GM19023 (cell line): ENCODE measurements around the gene HAO2.
"Not testable (repeated sequence)": the region's sequence is repeated elsewhere in the genome, so short reads cannot be mapped to it uniquely, and the experiment has no call there.

Experiments used
- ATAC-seq: cut with Tn5 transposase; IDR thresholded peaks from one replicate; pipeline ENCODE4 v1.9.1; 2021; ENCODE audit warnings: mild to moderate bottlenecking, moderate library complexity; ENCODE audit not compliant: unreplicated experiment

HAO2 gene

DNA sequence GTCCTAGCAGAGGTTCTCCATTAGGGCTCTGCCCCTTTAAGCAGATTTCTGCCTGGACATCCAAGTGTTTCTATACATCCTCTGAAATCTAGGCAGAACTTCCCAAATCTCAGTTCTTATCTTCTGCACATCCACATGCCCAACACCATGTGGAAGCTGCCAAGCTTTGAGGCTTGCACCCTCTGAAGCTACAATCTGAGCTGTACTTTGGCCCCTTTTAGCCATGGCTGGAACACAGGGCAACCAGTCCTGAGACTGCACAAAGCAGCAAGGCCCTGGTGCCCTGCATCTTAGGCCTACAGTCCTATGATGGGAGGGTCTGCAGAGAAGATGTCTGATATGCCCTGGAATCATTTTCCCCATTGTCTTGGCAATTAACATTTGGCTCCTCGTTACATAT lies 8.0 kb downstream of the HAO2 start:
- ATAC-seq, result no peak

DNA sequence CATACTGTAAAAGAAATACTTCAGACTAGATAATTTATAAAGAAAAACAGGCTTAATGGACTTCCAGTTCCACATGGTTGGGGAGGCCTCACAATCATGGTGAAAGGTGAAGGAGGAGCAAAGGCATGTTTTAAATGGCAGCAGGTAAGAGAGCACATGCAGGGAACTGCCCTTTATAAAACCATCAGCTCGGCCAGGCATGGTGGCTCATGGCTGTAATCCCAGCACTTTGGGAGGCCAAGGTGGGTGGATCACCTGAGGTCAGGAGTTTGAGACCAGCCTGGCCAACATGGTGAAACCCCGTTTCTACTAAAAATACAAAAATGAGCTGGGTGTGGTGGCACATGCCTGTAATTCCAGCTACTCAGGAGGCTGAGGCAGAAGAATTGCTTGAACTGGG lies 9.0 kb downstream of the HAO2 start:
- not testable (repeated sequence) for ATAC-seq

DNA sequence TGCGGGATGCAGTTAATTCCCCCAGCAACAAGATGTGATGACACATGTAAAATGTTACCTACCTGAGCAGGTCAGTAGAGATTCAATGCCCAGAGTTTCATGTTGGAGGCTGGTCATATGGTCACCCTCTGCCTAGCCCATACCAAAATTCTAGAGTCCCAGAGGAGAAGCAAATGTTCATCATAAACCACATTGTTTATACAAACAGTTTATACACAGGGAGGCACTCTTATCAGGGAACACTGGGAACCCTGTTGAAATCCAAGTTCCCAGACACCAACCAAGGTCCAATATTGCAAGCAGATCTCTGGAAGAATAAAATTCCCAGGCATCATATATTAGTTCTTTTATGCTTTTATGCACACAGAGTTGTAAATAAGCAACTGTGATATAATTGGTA lies 10.5 kb downstream of the HAO2 start:
- no peak for ATAC-seq

DNA sequence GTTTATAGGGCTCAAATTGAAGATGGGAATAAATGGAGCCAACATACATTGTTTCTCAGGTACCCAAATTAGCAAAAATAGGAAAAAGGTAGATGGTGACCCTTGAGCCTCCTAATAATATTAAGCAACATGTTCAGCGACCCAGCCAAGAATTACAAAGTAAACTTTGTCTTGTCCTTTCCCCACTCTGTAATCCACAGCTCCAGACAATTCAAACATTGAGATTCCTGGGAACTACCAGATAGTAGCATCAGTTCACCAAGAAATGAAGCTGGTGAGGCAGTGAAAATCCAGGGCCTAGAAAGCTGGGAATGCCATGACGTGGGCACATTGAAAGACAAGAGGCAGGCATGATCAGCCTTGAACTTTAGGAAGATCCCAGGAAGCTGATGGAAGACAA lies 11.7 kb downstream of the HAO2 start:
- no peak for ATAC-seq

DNA sequence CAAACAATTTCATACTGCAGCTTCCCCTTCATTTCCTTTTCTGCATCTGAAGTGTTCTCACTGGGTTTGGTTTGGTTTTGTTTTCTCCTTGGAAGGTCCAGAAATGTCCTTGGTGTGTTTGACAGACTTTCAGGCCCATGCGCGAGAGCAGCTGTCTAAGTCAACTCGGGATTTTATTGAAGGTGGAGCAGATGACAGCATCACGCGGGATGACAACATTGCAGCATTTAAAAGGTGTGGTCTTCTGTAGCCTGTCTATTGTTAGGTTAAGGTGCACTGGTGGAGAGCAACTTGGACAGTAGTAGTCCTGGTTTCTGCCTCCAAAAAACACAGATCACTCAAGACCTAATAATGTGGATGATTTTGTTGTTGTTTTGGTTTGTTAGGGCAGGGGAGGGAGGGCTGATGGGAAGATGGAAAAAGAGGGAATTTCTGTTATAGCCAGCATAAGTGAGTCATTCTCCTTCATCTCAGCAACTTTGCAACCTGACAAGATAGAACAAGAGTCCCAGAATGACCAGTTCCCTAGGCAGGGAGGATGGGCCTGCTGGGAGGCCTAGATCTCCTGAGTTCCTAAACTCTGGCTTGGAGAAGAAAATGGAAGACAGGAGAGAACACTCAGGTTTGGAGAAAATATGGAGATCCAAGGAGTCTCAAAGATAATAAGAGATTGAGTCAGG lies 12.5 kb downstream of the HAO2 start:
- no peak for ATAC-seq

DNA sequence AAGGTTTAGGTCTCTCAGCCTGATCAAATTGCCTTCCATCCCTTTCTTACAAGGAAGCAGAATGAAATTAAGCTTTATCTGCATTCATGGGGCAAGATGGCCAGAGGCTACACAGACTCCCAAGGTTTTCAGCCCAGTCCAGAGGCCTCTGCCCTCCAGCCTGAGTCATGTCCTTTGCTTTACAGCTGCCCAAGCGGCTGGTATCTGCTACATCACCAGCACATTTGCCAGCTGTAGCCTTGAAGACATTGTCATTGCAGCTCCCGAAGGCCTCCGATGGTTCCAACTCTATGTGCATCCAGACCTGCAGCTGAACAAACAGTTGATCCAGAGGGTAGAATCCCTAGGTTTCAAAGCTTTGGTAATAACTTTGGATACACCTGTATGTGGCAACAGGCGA lies 16.0 kb downstream of the HAO2 start:
- ATAC-seq, result no peak

DNA sequence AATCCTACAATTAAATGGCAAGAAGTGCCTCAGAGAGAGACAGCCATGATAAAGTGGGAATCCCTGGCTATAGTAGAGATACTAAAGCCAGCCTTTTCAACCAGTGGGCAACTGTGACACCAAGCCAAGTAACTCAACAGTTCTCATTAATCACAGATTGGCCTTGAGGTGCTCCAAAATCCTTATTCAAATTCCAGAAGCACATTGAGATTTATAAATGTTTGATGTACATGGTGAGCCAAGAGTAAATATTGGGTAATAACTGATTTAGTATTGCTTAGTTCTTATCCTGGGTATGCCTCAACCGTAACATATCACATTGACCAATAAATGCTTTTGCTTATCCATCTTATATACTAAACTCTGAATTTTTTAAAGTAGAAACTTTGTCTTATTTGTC lies 17.1 kb downstream of the HAO2 start:
- ATAC-seq, result no peak

DNA sequence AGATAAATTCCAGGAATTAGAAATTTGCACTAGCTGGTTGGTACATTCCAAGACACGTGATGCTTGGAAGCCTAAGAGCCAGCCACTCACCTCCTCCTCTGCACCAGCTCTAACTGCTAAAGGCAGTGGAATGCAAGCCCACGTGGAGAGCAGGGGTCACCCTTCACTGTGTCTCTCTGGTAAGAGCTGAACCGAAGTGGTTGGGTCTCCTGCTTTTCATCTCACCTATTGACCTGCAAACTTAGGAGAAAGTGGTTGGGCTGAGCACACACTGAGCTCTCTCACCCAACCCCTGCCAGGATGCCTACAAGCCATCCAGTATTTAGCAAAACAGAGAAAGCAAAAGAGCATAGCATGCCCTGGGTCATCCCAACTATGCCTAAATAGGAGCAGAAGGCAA lies 19.3 kb downstream of the HAO2 start:
- ATAC-seq, result no peak

DNA sequence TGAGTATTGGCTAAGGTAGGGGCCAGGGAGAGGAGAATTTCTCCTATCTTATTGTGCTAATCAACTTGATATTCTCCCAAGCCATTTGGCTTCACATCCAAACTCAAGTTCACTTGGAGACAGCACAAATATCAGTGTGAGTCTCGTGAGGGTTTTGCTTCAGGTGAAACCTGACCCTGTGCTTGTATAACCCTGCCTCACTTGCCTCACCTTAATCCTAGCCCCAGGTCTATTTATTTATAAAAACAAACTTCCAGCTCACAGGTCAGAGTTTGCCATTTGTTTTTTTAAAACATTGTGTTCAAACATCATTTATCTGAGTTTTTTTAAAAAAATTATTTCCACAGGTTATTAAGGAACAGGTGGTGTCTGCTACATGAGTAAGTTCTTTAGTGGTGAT lies 19.9 kb downstream of the HAO2 start:
- no peak for ATAC-seq

DNA sequence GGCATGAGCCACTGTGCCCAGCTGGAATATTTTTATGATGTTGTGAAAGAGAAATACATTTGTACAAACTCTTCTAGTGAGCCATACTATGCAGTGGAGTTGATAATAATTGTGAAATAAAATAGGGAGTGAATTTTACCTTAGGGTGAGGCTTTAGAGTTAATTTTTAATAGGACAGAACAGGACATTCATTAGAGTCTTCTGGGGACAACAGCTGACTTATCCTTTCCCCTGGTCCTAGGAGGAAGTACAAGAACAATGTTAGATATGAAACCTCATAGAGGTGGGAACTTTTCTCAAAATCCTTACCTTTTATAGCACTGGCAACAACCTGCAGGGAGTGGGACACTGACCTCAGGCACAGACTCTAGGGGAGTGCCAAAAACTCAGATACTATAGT lies 21.9 kb downstream of the HAO2 start:
- ATAC-seq, result no peak

DNA sequence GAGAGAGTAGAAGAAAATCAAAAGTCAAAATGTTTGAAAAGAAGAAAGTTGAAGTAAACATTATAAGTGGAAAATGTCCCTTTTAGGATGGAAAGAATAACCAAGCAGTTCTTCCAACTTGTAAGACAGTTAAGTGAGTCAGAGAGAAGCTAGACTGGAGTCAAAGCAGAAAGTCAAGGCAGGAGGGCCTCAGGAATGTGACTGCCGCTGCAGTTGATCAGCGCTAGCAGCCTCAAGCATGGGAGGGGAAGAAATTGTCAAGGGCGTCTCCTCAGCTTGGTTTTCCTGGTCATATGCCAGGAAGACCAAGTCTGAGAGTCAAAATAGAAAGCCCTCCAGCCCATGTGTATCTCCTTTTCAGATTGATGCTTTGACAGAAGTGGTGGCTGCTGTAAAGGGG lies 23.2 kb downstream of the HAO2 start:
- no peak for ATAC-seq

DNA sequence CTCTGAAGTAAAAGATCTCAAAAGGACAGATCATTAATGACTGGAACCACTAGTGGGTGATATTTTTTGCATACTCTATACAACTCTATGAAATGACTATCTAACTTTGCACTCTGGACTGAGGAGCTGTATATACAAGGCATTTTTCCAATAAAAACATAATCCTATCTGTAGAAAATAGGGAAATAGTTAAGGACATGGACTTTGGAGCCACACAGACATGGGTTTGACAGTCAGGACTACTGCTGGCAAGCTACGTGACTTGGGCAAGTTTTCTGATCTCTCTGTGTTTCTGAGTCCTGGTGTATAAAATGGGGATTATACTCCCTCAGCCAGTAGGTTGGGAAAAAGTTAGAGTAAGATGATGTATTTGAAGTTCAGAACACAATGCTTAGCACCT lies 25.5 kb downstream of the HAO2 start:
- no peak for ATAC-seq

DNA sequence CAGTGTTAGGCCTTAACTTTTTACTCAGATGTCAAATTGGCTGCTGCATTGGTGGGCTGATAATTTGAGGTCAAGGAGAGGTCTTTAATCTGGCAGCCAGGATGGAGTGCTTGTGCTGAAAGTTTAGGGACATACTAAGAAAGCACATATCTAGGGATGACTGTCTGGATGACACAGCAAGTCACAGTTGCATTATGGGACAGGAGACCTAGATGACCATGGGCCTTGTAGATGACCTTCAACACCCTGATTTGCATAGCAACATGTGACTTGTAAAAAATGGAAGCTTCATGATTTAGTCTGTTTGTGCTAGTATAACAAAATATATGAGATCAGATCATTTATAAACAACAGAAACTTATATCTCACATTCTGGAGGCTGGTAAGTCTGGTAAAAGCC lies 28.4 kb downstream of the HAO2 start:
- no peak for ATAC-seq

DNA sequence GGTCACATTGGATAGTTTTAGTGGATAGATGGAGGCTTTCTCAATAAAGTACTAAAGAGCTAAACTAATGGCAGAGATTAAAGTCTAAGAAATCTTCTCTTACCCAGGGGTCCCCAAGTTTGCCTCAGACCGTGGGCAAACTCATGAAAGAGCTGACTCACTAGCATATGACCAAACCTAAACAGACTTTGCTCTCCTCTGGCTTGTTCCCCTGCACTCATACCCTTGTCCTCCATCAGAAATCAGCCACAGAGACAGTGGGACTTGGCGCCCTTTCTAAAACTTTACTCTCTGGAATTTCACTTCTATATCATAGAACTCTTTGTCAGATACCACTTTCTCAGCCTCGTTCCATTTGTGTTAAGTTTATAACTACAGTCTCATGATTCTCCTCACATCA lies 29.4 kb downstream of the HAO2 start:
- no peak for ATAC-seq

DNA sequence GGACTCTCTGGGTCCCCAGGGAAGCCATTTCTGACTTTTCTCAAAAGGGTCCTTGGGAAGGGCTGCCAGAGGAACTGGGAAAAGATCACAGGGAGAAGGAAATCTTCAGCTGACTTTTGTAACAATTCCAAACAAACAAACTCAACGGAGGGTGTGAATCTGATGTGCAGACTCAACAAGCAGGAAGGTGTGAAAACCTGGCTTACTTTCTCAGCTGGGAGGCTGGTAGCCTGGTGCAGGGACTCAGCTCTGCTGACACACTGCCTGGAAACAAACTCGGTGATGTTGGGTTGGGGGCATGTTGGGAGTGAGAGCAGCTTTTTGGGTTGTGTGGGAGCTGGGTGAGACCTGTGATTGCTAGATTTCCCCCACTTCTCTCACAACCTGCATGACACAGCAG lies 36.2 kb downstream of the HAO2 start:
- ATAC-seq, result no peak

DNA sequence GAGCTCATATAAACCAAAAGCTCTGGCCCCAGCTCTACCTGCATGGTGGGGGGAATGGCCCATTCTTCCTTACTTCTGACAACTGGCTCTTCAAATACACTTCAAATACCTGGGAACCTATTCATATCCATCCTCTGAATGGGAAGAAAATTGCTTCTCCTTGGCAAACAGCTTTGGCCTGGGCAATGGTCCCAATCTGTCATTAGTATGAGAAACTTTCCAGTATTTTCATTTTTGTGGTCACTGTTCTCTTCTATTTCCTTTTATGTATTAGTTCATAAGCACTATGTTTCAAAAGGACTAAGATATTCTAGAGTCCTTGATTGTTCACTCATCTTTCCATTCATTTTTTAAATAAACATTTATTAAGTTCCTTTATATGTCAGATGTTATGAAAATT lies 41.1 kb downstream of the HAO2 start:
- no peak for ATAC-seq

DNA sequence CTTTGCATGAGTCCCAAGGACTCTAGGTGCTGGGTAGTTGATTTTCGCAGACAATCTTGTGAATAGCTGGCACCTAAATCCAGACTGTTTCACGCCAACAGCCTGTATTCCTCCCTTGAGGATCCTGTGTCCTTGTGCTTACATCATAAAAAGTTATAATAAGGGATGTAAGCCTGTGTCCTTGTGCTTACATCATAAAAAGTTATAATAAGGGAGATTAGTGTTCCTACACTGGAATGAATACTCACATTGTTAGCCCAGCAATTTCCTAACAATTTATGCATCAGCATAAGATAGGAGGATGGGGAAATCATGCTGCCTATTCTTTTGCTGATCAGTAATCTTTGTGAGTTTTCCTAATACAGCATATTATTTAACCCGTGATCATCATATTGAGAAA lies 42.4 kb downstream of the HAO2 start:
- ATAC-seq, result no peak

DNA sequence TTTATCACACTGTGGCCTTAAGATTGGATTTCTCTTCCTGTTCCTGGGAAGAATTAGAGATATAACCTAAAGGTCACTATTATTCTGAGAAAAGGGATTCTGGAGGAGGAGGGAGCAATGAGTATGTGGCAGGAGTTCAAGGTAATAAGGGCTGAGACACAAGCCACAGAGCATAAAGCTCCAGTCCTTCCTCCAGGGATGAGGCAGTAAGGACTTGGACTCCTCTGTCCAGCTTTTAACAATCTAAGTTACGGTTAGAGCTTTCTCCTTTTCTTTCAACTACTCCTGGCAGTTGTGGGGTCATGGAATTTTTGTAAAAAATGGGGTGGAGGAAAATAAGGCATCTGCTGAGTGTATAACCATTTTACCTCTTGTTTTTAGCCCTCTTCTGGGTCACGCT lies 46.4 kb downstream of the HAO2 start, which contains the start of gene HSD3B2:
TSS of gene HSD3B2 (plus strand) at position 201 of the 400 bp plus-strand sequence. CDS start 270 bp downstream, outside the sequence.
- no peak for ATAC-seq

DNA sequence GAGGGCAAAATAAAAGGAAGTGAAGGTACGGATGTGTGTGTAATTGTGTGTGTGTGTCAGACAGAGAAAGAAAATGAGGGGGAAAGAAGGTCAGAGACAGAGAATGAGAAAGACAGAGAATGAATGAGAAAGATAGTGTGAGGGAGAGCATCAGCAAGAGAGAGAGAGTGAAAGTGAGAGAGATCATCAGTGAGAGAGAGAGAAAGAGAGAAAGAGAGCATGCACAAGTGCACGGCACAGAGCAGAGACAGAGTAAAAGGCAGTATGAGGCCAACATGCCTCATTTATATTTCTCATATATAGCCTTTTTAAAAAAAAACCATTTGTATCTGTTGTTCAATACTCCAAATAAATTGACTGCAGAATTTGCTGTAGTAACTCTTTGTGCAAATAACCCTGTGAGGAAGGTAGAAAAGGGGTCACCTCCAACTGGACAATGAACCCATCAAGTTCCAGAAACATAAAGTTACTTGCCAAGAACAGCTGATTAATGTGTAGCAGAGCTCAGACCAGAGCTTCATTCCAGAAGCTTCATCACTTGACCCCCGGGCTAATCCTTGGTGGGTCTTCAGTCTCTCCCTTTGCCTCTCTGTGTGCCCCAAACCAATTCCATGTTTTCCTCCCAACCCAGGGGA lies 47.5 kb downstream of the HAO2 start:
- ATAC-seq, result no peak

DNA sequence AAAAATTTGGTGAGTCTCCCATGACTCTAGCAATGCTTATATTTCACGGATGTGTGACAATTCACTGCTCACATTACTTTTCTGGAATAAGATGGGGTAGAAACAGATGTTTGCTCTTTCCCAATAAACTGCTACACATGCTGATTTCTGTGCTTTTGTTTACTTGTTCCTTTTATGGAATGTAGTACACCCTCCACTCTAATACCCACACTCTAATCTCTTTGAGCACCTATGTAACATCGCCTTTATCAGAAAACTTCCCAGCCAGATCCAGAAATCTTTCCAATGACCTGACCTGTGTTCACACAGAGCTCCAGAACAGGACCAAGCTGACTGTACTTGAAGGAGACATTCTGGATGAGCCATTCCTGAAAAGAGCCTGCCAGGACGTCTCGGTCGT lies 50.5 kb downstream of the HAO2 start:
- ATAC-seq, result no peak

DNA sequence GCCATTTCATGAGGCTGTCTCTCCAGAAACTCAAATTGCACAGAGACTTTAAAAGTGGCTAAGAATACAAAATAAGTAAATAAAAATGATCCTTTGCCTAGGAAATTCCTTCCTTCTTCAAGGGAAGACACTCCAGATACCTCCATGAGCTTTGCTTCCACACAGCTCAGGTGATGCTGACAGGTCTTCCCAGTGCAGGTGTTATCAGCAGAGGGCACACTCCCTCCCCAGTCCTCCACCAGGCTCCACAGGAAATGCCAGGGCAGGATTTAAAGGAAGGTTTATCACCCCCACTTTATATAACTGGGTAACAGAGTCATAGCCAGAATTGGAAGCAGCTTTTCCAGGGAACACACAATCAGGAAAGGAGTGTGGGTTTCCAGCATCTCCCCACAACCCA lies 52.1 kb downstream of the HAO2 start:
- no peak for ATAC-seq

DNA sequence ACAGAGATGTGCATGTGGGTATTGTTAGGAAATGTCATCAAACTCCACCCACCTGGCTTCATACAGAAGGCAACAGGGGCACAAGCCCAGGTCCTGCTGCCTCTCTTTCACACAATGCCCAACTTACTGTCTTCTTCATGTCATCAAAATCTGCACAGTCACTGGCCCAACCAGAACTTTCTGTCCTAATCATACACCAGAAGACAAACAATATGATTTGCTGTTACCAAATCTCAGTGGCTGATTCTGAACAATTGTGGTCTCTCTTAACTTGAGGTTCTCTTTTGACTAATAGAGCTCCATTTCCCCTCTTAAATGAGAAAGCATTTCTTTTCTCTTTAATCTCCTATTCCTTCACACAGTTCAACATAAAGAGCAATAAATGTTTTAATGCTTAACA lies 54.0 kb downstream of the HAO2 start:
- ATAC-seq, result no peak

DNA sequence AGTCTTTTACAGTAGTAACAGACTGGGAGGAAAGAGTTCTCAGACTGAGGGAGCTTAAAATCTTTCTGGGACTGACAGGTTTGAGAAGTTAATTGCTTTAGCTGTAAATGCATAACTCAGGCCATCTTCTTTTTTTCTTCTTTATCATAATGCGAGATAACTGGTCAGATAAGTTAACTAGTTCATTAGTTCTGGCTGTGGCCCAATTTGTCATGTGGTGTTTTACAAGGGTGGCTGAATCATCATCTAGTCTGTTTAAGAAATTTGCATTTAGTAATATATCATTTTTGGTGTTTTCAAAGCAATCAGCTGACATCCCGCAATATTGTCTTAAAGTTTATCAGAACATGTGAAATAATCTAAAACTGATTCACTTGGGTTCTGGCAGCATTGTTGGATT lies 60.4 kb downstream of the HAO2 start:
- no peak for ATAC-seq
